Astrocyte of the spinal cord (primary cell): Measurements from ENCODE around the gene ENAH.

Source experiments
- DNase-seq: peaks from one replicate; pipeline ENCODE4 v3.0.0; 2011; ENCODE audit warnings: low read depth, low spot score
- H3K4me3 ChIP-seq: 2 replicates; pipeline ENCODE4 v1.5.1; 2011; ENCODE audit warnings: low read depth, mild to moderate bottlenecking, low read length, moderate library complexity
- CTCF ChIP-seq: IDR thresholded peaks from 2 replicates; pipeline ENCODE4 v1.5.1; 2012; ENCODE audit warnings: low read depth, mild to moderate bottlenecking, low read length, inconsistent platforms
- in situ Hi-C: cut with HindIII; loops from 2 replicates; pipeline ENCODE4 v1.10.0; 2017; ENCODE audit warnings: low sequenced_read_pairs

The ENAH gene

GRCh38 chr1:225677350-225678124 lies 24.6 kb upstream of the ENAH start:
- in situ Hi-C loops: no loop called here
- no peak for DNase-seq
- H3K4me3 ChIP-seq: no peak overlapping the region
- TF ChIP-seq CTCF: no peak

GRCh38 chr1:225674381-225674780 lies 21.5 kb upstream of the ENAH start:
- no peak for TF ChIP-seq CTCF
- DNase-seq: no peak
- in situ Hi-C loops: no loop called here
- H3K4me3 ChIP-seq: no peak overlapping the region

GRCh38 chr1:225670806-225671733 lies 18.1 kb upstream of the ENAH start:
- in situ Hi-C loops: no loop called here
- no peak for TF ChIP-seq CTCF
- no peak overlapping the region for H3K4me3 ChIP-seq
- DNase-seq: no peak

- H3K4me3 ChIP-seq: no peak overlapping the region
- in situ Hi-C loops: no loop called here
- no peak for TF ChIP-seq CTCF
- DNase-seq: no peak
These were observed 17.4 kb upstream of the ENAH start for GRCh38 chr1:225670356-225670755.

- TF ChIP-seq CTCF: no peak
- in situ Hi-C loops: no loop called here
These were observed 15.3 kb upstream of the ENAH start for GRCh38 chr1:225668222-225668621.

GRCh38 chr1:225667362-225667761 lies 14.4 kb upstream of the ENAH start:
- DNase-seq: no peak
- H3K4me3 ChIP-seq: no peak overlapping the region
- in situ Hi-C loops: no loop called here
- no peak for TF ChIP-seq CTCF

More at GRCh38 chr1:225668222-225668621, 15.3 kb upstream of the ENAH start:
- DNase-seq: no peak
- no peak overlapping the region for H3K4me3 ChIP-seq
